ENCODE measurements around the gene KRT86. TPM values are rescaled to one million over a fixed set of nuclear protein-coding genes. Genes with fewer than 3 reads are reported as not detected.

Gene KRT86
- total and polyA plus RNA-seq, 12 donors, result 0.61 to 6.2 (median 1.3) TPM; not detected in 2

DNA sequence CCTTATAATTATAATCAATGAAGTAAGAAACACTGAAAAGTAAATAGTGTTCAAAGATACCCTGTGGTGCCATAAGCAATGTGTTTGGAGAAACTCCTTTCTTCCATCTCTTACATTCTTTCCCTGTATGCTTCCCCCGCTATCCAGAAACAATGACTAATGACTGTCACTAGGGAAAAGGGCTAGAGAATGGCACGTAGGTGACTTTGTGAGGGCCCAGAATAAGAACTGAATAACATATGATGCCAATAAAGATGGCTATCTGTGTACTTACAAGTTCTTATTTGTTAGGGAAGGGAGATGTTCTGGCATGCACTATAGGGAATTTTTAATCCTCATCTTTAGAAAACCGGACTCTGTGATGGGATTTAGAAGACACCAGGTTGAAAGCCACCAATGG is 46.1 kb upstream of the KRT86 start:
- Histone ChIP-seq H3K27me3 (peaks cover 15% of the 10 kb centered on the region), H3K27ac (no peak overlapping the region), H3K9me3 (replicated peaks in 1 of 3) (no peaks in the 10 kb centered on the region), H3K4me1 (replicated peaks in 1 of 2) (peaks cover 0 to 7% of the 10 kb centered on the region in 2 donors), H3K36me3 (replicated peaks in 1 of 2) (no peaks in the 10 kb centered on the region), H3K4me3 (no peak overlapping the region)
- WGBS, 4 donors, result 51 to 82% (median 75%) methylated on average over 3 of the region's 3 CpGs
- TF ChIP-seq, protein P1, sequence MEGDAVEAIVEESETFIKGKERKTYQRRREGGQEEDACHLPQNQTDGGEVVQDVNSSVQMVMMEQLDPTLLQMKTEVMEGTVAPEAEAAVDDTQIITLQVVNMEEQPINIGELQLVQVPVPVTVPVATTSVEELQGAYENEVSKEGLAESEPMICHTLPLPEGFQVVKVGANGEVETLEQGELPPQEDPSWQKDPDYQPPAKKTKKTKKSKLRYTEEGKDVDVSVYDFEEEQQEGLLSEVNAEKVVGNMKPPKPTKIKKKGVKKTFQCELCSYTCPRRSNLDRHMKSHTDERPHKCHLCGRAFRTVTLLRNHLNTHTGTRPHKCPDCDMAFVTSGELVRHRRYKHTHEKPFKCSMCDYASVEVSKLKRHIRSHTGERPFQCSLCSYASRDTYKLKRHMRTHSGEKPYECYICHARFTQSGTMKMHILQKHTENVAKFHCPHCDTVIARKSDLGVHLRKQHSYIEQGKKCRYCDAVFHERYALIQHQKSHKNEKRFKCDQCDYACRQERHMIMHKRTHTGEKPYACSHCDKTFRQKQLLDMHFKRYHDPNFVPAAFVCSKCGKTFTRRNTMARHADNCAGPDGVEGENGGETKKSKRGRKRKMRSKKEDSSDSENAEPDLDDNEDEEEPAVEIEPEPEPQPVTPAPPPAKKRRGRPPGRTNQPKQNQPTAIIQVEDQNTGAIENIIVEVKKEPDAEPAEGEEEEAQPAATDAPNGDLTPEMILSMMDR (IDR thresholded peaks at IDR 0.05), result no peak
- no peak for TF ChIP-seq POLR2A (IDR thresholded peaks at IDR 0.05)
- intact Hi-C loops (cut with DNase I), result no loop called here
- no peak for DNase-seq

DNA sequence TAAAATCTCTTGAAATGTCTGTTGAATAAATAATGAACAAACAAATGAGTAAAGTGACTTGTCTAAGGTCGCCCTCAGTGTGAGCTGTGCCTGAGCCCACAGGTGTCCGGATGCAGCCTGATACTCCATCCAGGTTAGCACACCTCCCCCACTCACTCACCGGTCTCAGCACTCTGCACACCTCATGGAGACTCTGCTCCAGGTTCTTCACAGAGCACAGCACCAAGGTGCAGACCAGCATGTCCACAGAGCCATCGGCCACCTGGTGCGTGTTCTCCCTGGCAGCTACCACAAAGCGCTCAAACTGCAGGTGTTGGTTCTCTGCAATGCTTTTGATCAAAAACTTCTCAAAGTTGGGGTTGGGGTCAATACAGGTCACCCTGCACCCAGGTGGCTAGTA is 45.5 kb upstream of the KRT86 start:
- TF ChIP-seq, protein P1 (IDR thresholded peaks at IDR 0.05), result no peak
- TF ChIP-seq POLR2A (IDR thresholded peaks at IDR 0.05), result no peak
- Histone ChIP-seq H3K4me1 (replicated peaks in 1 of 2) (peaks cover 0 to 7% of the 10 kb centered on the region in 2 donors), H3K27ac (no peak overlapping the region), H3K27me3 (peaks cover 20% of the 10 kb centered on the region), H3K9me3 (replicated peaks in 1 of 3) (no peaks in the 10 kb centered on the region), H3K36me3 (replicated peaks in 1 of 2) (no peaks in the 10 kb centered on the region), H3K4me3 (no peak overlapping the region)
- DNase-seq, result no peak
- WGBS, 4 donors, result 93 to 96% (median 94%) methylated on average over 6 of the region's 6 CpGs
- intact Hi-C loops (cut with DNase I), result no loop called here

DNA sequence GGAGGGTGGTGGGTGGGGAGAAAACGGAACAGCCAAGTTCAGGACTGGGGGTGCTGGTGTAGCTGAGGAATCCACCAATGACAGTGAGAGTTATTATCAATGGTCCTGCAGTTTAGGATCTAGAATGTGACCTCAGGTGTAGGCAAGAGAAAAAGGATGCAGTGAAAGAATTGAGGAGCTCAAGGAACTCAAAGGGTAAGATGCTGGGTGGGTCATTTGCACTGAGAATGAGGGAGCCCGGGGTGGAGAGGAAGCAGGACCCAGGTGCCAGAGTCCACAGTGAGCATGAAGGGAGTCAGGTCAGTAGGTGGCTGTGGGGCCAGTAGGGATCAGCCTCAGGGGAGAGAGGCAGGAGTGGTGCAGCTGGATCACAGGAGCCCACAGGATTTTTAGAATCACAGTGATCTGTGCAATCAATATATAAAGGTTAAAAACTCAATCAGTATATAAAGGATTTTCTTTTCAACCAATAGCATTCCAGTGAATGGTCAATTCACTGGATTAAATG is 44.6 kb upstream of the KRT86 start:
- peaks cover 20% of the 10 kb centered on the region for H3K27me3 ChIP-seq
- TF ChIP-seq, protein P1 (IDR thresholded peaks at IDR 0.05), result no peak
- no peak for TF ChIP-seq POLR2A (IDR thresholded peaks at IDR 0.05)
- intact Hi-C loops (cut with DNase I), result loop anchor here (5.0 kb wide), 2 partner anchors 47 to 97 kb away; no protein-coding TSS in a partner anchor
- no peak overlapping the region for H3K4me3 ChIP-seq
- no peaks in the 10 kb centered on the region for H3K36me3 ChIP-seq (replicated peaks in 1 of 2)
- WGBS, 4 donors, result 78 to 84% (median 80%) methylated on average over 2 of the region's 2 CpGs
- H3K4me1 ChIP-seq (replicated peaks in 1 of 2), result peaks cover 0 to 7% of the 10 kb centered on the region in 2 donors
- no peaks in the 10 kb centered on the region for H3K9me3 ChIP-seq (replicated peaks in 1 of 3)
- no peak overlapping the region for H3K27ac ChIP-seq
- DNase-seq, result no peak

DNA sequence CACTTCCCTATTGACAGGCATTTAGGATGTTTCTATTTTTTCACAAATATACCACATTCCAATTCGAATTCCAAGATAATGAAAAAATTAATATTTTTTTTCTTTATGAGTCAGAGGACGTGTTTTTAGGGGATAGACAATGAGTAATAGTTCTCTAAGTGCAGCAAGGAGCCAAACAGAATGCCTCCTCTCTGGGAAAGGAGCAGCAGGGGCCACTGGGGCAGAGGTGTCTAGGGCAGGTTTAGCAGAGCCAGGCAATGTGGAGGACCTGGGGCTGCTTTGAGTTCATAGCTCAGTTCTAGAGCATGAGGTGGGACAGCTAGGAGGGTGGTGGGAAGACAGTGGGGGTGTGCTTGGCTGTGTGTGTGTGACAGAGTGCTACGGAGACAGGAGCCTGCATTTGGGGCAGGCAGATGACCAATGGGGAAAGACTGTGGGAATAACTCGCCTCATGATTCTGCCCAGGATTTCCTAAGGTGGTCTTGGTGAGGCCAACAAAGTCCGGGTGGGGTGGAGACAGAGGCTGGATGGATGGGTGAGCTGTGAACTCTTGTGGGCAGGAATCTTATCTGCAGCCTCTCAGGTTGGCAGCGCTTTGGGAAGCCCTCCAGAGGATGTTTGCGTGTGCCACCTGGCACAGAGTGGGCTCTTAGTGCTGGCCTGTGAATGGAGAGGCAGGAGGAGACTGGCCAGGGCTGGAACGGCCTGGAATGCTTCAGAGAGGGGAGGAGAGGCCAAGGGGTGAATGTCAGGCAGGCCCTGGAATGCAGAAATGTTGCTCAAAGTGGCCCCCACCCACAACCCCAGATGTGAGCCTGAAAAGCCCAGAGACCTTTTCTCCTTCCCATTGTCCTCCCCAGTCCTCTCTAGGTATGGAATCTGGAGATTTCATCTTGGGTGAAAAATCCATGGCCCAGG is 43.8 kb upstream of the KRT86 start:
- H3K9me3 ChIP-seq (replicated peaks in 1 of 3), result no peaks in the 10 kb centered on the region
- no peak overlapping the region for H3K4me3 ChIP-seq
- H3K4me1 ChIP-seq (replicated peaks in 1 of 2), result peaks cover 0 to 7% of the 10 kb centered on the region in 2 donors
- peaks cover 20% of the 10 kb centered on the region for H3K27me3 ChIP-seq
- TF ChIP-seq, protein P1 (IDR thresholded peaks at IDR 0.05), result no peak
- TF ChIP-seq POLR2A (IDR thresholded peaks at IDR 0.05), result no peak
- WGBS, 4 donors, result 56 to 73% (median 62%) methylated on average over 8 of the region's 8 CpGs
- DNase-seq, result no peak
- intact Hi-C loops (cut with DNase I), result loop anchor here (5.0 kb wide), 2 partner anchors 47 to 97 kb away; no protein-coding TSS in a partner anchor
- no peaks in the 10 kb centered on the region for H3K36me3 ChIP-seq (replicated peaks in 1 of 2)
- peak overlapping the region in 1 of 5 donors; percentile 34 for H3K27ac ChIP-seq
